HTERT RPE-1 (cell line): ENCODE measurements around the gene TMEM238.

Experiments used
- in situ Hi-C: fragments of 300-500 bp; cut with MboI; formaldehyde crosslinking; loops from 4 replicates; pipeline ENCODE4 v1.14.3; 2020; ENCODE audit warnings: low sequenced_read_pairs

Gene TMEM238

DNA sequence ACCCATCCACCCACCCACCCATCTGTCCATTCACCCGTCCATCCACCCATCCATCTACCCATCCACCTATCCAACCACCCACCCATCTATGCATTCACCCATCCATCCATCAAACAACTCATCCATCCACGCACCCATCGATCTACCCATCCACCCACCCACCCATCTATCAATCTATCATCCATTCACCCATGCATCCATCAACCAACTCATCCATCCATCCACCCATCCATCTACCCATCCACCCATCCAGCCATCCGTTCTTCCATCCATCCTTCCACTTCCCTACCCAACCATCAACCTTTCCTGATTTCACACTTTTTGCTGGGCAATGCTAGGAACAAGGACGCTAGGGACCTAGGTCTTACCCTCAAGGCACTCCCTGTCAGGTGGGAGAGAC, 2.1 kb downstream of the TMEM238 start:
- in situ Hi-C loops = no loop called here

GRCh38 chr19:55379174-55379573, 4.9 kb downstream of the TMEM238 start:
- in situ Hi-C loops = no loop called here

DNA sequence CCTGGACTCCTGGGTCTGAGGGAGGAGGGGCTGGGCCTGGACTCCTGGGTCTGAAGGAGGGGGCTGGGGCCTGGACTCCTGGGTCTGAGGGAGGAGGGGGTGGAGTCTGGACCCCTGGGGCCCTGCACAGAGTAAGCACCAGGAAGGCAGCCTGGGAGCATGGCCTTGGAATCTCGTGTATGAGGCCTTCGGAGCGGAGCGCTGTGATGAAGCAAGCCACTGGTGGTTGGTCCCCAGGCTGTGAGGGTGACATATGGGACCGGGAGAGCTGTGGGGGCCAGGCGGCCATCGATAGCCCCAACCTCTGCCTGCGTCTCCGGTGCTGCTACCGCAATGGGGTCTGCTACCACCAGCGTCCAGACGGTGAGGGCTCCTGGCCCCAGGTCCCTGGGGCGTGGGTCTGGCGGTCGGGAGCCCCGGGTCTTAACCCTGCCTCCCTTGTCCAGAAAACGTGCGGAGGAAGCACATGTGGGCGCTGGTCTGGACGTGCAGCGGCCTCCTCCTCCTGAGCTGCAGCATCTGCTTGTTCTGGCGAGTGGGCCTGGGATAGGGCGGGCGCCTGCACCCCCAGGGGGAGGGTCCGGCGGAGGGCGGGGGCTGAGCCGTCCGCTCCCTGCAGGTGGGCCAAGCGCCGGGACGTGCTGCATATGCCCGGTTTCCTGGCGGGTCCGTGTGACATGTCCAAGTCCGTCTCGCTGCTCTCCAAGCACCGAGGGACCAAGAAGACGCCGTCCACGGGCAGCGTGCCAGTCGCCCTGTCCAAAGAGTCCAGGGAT, 6.5 kb downstream of the TMEM238 start:
- in situ Hi-C loops = no loop called here

GRCh38 chr19:55376241-55376933, 7.7 kb downstream of the TMEM238 start, which contains the start of gene TMEM190:
Gene TMEM190 (plus strand): TSS chr19:55376826. CDS start chr19:55376854, 28 bp downstream.
- in situ Hi-C loops = no loop called here

GRCh38 chr19:55373993-55374757, 9.9 kb downstream of the TMEM238 start:
- in situ Hi-C loops = no loop called here

DNA sequence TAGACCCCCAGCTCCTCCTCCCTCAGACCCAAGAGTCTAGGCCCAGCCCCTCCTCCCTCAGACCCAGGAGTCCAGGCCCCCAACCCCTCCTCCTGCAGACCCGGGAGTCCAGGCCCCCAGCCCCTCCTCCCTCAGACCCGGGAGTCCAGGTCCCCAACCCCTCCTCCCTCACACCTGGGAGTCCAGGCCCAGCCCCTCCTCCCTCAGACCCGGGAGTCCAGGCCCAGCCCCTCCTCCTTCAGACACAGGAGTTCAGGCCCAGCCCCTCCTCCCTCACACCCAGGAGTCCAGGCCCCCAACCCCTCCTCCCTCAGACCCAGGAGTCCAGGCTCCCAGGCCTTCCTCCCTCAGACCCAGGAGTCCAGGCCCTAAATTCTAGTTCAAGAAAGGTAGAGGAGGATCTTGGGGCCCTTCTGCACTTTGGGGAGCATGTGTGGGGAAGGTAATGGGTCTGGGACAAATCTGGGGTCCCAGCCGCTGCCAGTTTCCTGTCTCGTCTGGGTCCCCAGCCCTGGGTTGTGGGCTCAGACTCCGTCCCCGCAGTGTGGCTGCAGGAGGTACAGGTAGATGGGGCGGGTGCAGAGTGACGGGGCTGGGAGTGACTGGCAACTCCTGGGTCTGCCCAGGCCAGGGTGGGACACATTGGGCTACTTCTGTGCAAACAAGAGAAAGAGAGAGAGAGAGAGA, 10.6 kb downstream of the TMEM238 start:
- in situ Hi-C loops = no loop called here

DNA sequence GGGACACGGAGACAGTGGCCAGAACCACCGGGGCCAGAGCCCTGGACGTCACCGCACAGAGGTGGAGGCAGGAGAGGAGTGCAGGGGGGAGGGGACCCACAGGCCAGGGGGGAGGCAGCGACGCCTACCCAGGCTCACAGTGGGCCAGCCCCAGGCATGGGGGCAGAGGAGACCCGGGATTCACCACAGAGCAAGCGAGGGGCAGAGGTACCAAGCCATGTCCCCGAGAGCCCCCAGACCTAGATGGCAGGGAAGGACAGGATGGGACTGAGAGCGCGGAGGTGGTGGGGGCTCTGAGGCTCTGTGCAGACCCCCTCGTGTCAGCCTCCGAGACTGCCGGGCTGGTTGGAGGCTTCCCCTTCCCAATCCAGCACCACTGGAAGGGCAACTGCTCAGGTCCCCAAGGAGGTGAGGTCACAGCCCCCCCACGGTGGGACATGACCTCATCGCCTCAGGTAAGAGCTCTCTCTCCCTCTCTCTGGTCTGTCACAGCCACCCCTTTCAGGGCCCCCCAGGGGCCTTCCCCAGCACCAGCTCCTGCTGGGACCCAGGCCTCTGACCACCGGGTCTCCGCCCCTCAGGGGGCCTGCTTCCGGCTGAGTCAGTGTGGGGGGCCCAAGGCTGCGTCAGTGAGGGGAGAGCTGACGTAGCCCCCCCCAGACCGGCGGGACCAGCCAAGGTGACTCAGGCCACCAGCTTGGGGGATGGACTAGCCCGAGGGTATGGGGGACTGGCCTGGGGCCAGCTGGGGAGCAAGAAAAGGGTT, 11.6 kb downstream of the TMEM238 start:
- in situ Hi-C loops = no loop called here

DNA sequence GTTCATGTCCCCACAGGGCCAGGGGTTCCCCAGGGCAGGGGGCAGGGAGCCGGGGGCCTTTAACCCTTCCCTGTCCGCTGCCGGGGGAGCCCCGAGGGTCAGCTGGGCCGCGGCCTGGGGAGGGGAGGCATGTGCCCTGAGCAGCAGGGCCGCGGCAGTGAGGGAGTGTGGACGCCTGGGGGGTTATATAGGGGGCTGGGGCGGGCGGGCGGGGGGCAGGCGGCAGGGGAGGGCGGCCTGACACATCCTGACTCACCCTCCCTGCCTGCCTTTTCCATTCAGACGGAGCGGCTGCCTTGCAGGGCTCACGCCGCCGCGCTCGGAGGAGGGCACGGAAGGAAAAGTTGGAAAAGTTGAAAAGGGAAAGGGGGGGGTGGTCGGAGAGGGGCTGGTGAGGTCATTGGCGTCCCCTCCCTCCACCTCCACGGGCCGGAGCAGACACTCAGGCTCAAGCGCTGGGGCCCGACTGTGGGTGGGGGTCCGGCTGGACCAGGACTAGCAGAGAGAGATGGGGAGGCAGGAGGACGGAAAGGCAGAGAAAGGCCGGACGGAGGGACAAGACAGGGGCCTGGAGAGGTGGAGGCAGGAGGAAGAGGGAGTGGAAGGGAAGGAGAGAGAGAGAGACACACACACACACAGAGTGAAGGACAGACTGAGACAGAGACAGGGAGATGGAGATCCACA, 13.6 kb downstream of the TMEM238 start, which contains the start of gene IL11:
Gene IL11, minus strand, starts transcription at position 159 of the 684 bp plus-strand sequence. Its CDS starts 153 bp downstream, at position 6.
- in situ Hi-C loops = no loop called here

DNA sequence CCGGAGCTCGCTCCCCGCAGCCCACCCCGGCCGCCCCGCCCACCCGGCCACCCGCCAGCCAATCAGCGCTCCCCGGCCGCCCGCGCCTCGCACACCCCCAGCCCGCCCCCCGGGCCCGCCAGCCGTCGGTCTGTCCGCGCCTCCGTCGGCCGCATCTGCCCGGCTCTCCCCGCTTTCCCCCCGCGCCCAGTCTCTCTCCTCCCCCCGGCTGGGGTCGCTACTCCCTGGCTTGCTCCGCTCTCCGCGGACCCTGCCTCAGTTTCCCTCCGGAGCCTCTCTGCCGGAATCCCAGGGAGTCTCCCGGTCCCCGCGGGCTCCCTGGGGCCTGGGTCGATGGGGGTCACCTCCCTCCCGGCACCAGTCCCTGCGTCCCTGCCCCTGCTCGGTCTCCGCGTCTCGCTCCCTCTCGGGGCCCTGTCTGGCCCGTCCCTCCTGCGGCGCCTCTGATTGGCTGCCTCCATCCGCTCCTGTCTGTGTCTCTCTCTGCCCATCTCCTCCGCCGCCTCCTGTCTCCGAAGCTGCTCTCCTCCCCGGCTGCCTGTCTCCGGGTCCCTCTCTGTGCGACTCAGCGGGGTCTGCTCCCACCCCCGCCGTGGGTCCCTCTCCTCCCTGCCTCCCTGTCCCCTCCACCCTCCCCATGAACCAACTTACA, 14.3 kb downstream of the TMEM238 start:
- in situ Hi-C loops = no loop called here

DNA sequence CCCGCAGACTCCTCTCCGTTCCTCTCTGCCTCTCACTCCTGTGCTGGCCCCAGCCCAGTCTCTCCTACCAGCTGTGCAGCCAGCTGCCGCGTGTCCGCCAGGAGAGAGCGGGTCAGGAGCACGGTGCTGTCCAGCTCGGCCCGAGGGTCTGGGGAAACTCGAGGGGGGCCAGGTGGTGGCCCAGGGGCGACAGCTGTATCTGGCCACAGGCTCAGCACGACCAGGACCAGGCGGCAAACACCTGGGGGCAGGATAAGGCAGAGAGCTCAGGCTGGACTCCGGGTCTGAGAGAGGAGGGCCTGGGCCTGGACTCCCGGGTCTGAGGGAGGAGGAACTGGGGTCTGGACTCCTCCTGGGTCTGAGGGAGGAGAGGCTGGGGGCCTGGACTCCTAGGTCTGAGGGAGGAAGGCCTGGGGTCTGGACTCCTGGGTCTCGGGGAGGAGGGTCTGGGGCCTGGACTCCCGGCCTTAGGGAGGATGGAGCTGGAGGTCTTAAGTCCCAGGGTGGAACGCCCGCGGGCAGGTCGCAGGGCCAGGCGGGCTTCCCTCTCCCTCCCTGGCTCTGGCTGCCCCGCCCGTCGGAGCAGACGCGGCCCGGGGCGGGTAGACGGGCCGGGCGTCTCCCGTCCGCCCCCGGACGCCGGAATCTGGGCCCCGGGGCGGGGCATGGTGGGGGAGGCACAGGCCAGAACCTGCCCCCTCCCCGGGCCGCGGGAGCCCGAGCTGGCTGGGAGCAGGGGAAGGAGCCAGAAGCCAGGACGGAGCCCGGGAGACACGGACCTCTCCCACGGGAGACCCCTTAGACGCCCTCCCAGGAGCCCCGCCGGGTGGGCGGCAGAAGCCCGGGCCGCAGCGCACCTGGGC, 15.2 kb downstream of the TMEM238 start:
- in situ Hi-C loops = no loop called here

- in situ Hi-C loops = no loop called here
Observed at GRCh38 chr19:55368106-55368505, 16.0 kb downstream of the TMEM238 start.

- in situ Hi-C loops = no loop called here
Observed at GRCh38 chr19:55366790-55367189, 17.3 kb downstream of the TMEM238 start.

- in situ Hi-C loops = no loop called here
Observed at GRCh38 chr19:55365964-55366363, 18.1 kb downstream of the TMEM238 start.

DNA sequence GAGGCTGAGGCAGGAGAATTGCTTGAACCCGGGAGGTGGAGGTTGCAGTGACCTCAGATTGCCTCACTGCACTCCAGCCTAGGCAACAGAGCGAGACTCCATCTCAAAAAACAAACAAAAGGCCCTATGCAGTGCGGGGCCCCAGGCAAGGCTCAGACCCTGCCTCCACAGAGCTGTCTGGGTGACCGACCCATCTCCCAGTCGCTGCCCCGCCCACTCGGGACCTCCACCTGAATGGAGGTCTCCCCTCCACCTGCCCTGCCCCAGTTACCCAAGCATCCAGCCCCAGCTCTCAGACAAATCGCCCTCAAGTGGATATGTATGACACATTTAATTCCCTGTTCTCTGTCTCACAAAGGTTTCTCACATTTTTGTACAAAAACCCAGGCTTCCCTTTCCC, 18.8 kb downstream of the TMEM238 start:
- in situ Hi-C loops = no loop called here

DNA sequence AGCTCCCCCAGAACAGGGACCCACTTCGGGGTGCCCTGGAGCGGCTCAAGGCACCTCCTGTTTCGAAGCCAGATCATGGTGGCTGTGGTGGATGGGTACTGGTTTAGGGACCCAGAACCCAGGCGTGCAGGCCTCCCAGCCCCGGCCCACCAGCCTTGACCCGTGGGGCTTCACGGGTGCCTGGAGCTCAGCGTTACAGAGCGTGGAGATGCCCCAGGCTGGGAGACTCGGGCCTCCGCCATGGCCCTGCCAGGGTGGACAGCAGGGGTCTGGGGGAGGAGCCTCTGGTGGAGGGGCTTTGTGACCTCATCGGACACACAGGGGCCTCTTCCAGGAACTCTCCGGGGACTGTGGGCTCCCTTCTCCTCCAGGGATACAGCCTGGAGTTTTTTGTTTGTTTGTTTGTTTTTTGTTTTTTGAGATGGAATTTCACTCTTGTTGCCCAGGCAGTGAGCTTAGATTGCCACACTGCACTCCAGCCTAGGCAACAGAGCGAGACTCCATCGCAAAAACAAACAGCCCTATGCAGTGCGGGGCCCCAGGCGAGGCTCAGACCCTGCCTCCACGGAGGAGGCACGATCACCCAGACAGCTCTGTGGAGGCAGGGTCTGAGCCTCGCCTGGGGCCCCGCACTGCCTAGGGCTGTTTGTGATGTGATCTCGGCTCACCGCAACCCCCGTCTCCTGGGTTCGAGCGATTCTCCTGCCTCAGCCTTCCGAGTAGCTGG, 20.9 kb downstream of the TMEM238 start, which contains the start of gene GARIN5B:
Gene GARIN5B, minus strand, starts transcription at position 271 of the 727 bp plus-strand sequence. Its CDS starts 194 bp downstream, at position 77.
- in situ Hi-C loops = no loop called here

DNA sequence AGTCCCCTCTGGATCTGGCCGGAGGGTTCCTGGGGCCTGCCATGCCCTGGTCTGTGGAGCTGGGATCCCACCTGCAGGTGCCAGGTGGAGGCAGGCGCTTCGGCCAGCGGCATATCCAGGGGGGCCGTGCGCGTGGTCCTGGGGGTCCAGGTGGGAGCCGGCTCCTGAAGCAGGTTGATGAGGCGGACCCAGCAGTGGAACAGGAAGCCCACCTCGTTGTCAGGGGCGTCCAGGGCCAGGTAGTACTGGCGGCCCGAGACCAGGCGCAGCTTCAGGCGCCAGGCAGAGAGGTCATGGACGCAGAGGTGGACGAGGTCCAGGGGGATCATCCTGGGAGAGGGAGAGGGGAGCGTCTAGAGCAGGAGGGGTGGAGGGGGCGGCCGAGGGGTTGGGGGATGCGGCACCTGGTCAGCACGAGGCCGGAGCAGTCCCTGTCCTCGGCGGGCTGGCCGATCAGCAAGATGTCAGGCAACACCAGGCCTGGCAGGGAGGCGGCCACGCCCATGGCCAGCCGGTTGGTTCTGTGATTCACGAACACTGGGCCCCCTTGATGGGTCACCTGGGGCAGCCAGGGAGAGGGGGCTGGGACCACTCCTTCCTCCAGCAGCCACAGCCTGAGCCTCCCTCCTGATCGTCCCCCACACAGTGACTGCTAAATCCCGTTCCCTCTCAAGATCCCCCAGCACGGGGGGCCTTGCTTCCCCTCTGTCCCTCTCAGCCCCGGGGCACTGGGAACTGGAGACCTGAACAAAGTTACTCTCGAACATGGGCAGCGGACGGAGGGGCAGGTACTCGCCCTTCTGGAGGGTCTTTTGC, 21.7 kb downstream of the TMEM238 start:
- in situ Hi-C loops = no loop called here
